NOMO-1 treated with DMSO at 0.1 percent for 48 hours (cell line): Measurements from ENCODE around the gene PABPN1.

Experiments
- DNase-seq: peaks from one replicate; lab custom pipeline; 2025; ENCODE audit not compliant: unreplicated experiment; lab: John Stamatoyannopoulos, UW

Gene PABPN1

GRCh38 chr14:23326491-23327332 is 5.5 kb downstream of the PABPN1 start:
- DNase-seq = no peak

GRCh38 chr14:23327947-23328744 is 6.9 kb downstream of the PABPN1 start:
- DNase-seq = peak; percentile 60

- DNase-seq = no peak
Measured at GRCh38 chr14:23335623-23336022, 14.4 kb downstream of the PABPN1 start.

- DNase-seq = no peak
Measured at GRCh38 chr14:23339506-23340268, 18.4 kb downstream of the PABPN1 start.

- no peak for DNase-seq
Measured at GRCh38 chr14:23344481-23344880, 23.2 kb downstream of the PABPN1 start.

- DNase-seq = no peak
Measured at GRCh38 chr14:23345987-23346692, 24.9 kb downstream of the PABPN1 start.

GRCh38 chr14:23346693-23347405 is 25.6 kb downstream of the PABPN1 start:
- DNase-seq = no peak

GRCh38 chr14:23347406-23348296 is 26.4 kb downstream of the PABPN1 start:
- DNase-seq = no peak

- no peak for DNase-seq
Measured at GRCh38 chr14:23348297-23348655, 27.0 kb downstream of the PABPN1 start.

- no peak for DNase-seq
Measured at GRCh38 chr14:23349156-23349845, 28.0 kb downstream of the PABPN1 start.

GRCh38 chr14:23351681-23352505 is 30.6 kb downstream of the PABPN1 start:
- DNase-seq = no peak

GRCh38 chr14:23352506-23353432 is 31.5 kb downstream of the PABPN1 start, which contains the start of gene SLC22A17:
SLC22A17 (minus strand) TSS chr14:23352887.
- DNase-seq = peak; percentile 13

GRCh38 chr14:23353433-23353780 is 32.1 kb downstream of the PABPN1 start:
- no peak for DNase-seq

- DNase-seq = no peak
Measured at GRCh38 chr14:23354990-23355389, 33.7 kb downstream of the PABPN1 start.

GRCh38 chr14:23355871-23356435 is 34.7 kb downstream of the PABPN1 start:
- DNase-seq = no peak

- DNase-seq = no peak
Measured at GRCh38 chr14:23356662-23357061, 35.4 kb downstream of the PABPN1 start.
